ENCODE measurements around the gene A3GALT2. TPM values are rescaled to one million over a fixed set of nuclear protein-coding genes. Genes with fewer than 3 reads are reported as not detected.

Gene A3GALT2
- total and polyA plus RNA-seq, 5 experiments from 2014 or later: not detected

DNA sequence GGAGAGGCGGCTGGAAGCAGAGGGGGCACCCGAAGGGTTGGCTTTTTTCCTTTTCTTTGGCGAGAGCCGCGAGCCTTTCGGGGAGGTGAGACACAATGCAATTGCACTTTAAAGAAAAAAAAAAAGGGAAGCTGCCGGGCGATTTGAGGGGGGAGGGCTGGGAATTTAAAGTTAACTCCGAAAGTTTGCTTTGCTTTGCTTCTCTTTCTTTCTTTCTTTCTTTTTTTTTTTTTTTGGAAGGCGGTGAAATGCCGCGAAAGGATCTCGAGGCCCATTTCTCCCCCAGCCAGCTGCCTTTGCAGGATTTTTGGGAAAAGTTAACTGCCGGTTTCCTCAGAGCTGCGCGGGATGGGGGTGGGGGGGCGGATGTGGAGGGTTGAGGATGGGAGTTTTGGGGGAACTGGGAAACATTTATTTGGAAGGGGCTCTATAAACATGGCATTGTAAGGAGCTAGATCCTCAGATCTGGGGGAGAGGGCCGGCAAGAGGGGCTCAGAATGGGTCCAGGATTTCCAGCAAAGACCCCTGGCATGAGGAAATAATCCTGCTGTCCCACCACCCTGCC lies 63.6 kb downstream of the A3GALT2 start:
- H3K4me3 Mint-ChIP-seq: peak overlapping the region; percentile 96 to 100 (median 99)
- no peaks in the 10 kb centered on the region for H3K9me3 Mint-ChIP-seq
- DNase-seq: no peak
- H3K4me1 Mint-ChIP-seq: peaks cover 29 to 50% (median 46%) of the 10 kb centered on the region in 4 donors
- H3K36me3 Mint-ChIP-seq: peaks cover 0 to 6% (median 4%) of the 10 kb centered on the region in 3 donors
- ATAC-seq: no peak
- peak overlapping the region; percentile 96 to 99 (median 98) for H3K27ac Mint-ChIP-seq
- H3K27me3 Mint-ChIP-seq: no peaks in the 10 kb centered on the region
- POLR2A ChIA-PET: interaction anchor here (0.5 to 1.0 kb wide), 5 partner anchors 75 to 294 kb away, joined by 3 read pairs; partner anchors contain the start of gene TRIM62

Small RNAs within 50 kb of the gene (microRNA-seq; reads per million reads assigned to microRNA genes)
- gene MIR3605 (ENCODE audit: borderline microRNAs expressed): 9.6 reads per million, percentile 27 among the genes with 10 or more reads in this experiment

Other genes starting within 250 kb of the A3GALT2 start
- 10 to 100 TPM; 10.6 to 11.3 TPM for gene AZIN2, start 239.9 kb downstream of the A3GALT2 start, total RNA-seq
- 10 to 100 TPM in 1 of 3 donors, 1 to 10 TPM in 2; 5.9 to 11.1 (median 7.8) TPM for gene AZIN2, start 239.9 kb downstream of the A3GALT2 start, polyA plus RNA-seq
- 10 to 100 TPM; 15.5 to 17.6 TPM for gene TRIM62, start 139.1 kb downstream of the A3GALT2 start, total RNA-seq
- gene TRIM62, start 139.1 kb downstream of the A3GALT2 start, polyA plus RNA-seq: 1 to 10 TPM; 2.7 to 4.7 (median 4.0) TPM
- gene ZNF362, start 64.6 kb downstream of the A3GALT2 start, total RNA-seq: 10 to 100 TPM; 23.8 to 24.3 TPM
- 10 to 100 TPM; 10.5 to 23.0 (median 15.7) TPM for gene ZNF362, start 64.6 kb downstream of the A3GALT2 start, polyA plus RNA-seq
- 10 to 100 TPM; 36.3 to 36.5 TPM for gene PHC2, start 110.0 kb upstream of the A3GALT2 start, total RNA-seq
- 10 to 100 TPM; 11.8 to 38.4 (median 27.5) TPM for gene PHC2, start 110.0 kb upstream of the A3GALT2 start, polyA plus RNA-seq
- 1 to 10 TPM; 2.7 to 3.5 TPM for gene ZSCAN20, start 151.5 kb upstream of the A3GALT2 start, total RNA-seq
- 1 to 10 TPM in 1 of 3 donors, under 1 TPM in 2; 0.59 to 1.2 (median 0.80) TPM for gene ZSCAN20, start 151.5 kb upstream of the A3GALT2 start, polyA plus RNA-seq

Measured in naive thymus-derived CD8-positive, alpha-beta T cell (primary cell).